ENCODE data around the gene RABGAP1.

RABGAP1 gene

GRCh38 chr9:123008909-123009308 is 68.1 kb downstream of the RABGAP1 start:
- DNase-seq, result no peak

GRCh38 chr9:123011380-123011779 is 70.6 kb downstream of the RABGAP1 start:
- DNase-seq, result no peak

GRCh38 chr9:123011878-123012528 is 71.2 kb downstream of the RABGAP1 start:
- DNase-seq, result no peak

- DNase-seq, result no peak
These were observed 75.8 kb downstream of the RABGAP1 start for GRCh38 chr9:123016631-123017030.

GRCh38 chr9:123020796-123021195 is 80.0 kb downstream of the RABGAP1 start:
- no peak for DNase-seq

GRCh38 chr9:123026425-123026824 is 85.6 kb downstream of the RABGAP1 start:
- DNase-seq, result no peak

- DNase-seq, result no peak
These were observed 86.7 kb downstream of the RABGAP1 start for GRCh38 chr9:123027517-123027916.

- no peak for DNase-seq
These were observed 87.3 kb downstream of the RABGAP1 start for GRCh38 chr9:123028136-123028535.

- DNase-seq, result no peak
These were observed 88.2 kb downstream of the RABGAP1 start for GRCh38 chr9:123028973-123029372.

GRCh38 chr9:123031963-123032362 is 91.1 kb downstream of the RABGAP1 start:
- no peak for DNase-seq

GRCh38 chr9:123033352-123033751 is 92.5 kb downstream of the RABGAP1 start, which contains the start of gene GPR21:
GPR21 (plus strand) TSS chr9:123033667; CDS start chr9:123034567, 900 bp downstream.
- peak in 4 of 51 donors; percentile 8 to 65 (median 12) for DNase-seq

GRCh38 chr9:123033864-123034601 is 93.2 kb downstream of the RABGAP1 start:
- DNase-seq, result peak in 4 of 51 donors; percentile 10 to 63 (median 12)

GRCh38 chr9:123034881-123035510 is 94.2 kb downstream of the RABGAP1 start:
- DNase-seq, result peak in 1 of 51 donors; percentile 28

- no peak for DNase-seq
These were observed 95.0 kb downstream of the RABGAP1 start for GRCh38 chr9:123035791-123036190.

- DNase-seq, result no peak
These were observed 96.2 kb downstream of the RABGAP1 start for GRCh38 chr9:123036893-123037545.

- DNase-seq, result no peak
These were observed 98.9 kb downstream of the RABGAP1 start for GRCh38 chr9:123039617-123040219.

GRCh38 chr9:123040801-123041200 is 100.0 kb downstream of the RABGAP1 start:
- DNase-seq, result no peak

GRCh38 chr9:123041489-123041888 is 100.7 kb downstream of the RABGAP1 start:
- no peak for DNase-seq

GRCh38 chr9:123043081-123043939 is 102.5 kb downstream of the RABGAP1 start:
- no peak for DNase-seq

GRCh38 chr9:123044586-123044985 is 103.8 kb downstream of the RABGAP1 start:
- no peak for DNase-seq
